Measurements from ENCODE around the gene CCDC192.

- peak; percentile 43 for TF ChIP-seq CTCF (IDR thresholded peaks at IDR 0.05; ENCODE audit: low read depth, low read length)
- TF ChIP-seq EZH2phosphoT487 (IDR thresholded peaks at IDR 0.05; ENCODE audit: low read depth), result no peak
Measured at GRCh38 chr5:127878174-127878750, 175.1 kb downstream of the CCDC192 start.
